SU-DHL-6 (cell line): ENCODE measurements around the gene RSRC2.

ENCODE experiments used
- CTCF ChIP-seq: fragments of 200-600 bp; sonication (generic); IDR thresholded peaks from one replicate; pipeline ENCODE4 v1.5.1; 2017; ENCODE audit warnings: antibody characterized with exemption, mild to moderate bottlenecking, low read length, moderate library complexity; ENCODE audit not compliant: insufficient read depth, poor library complexity, severe bottlenecking
- EZH2phosphoT487 ChIP-seq: fragments of 200-600 bp; sonication (generic), shearing (Covaris generic); conservative IDR thresholded peaks from 2 replicates; pipeline ENCODE4 v1.6.1; 2018; ENCODE audit warnings: mild to moderate bottlenecking, antibody characterized with exemption, low read length, moderate library complexity, mixed read lengths

- TF ChIP-seq CTCF: no peak
- TF ChIP-seq EZH2phosphoT487: no peak
Observed at GRCh38 chr12:122460061-122460460, 66.7 kb downstream of the RSRC2 start.
